ENCODE data around the gene ATPAF2. TPM values are rescaled to one million over a fixed set of nuclear protein-coding genes. Genes with fewer than 3 reads are reported as not detected.
A peak's percentile ranks its signal among the peaks of the same experiment; 100 is the strongest.

The ATPAF2 gene
- total and polyA plus RNA-seq, 2 experiments from 2014 or later = 17.9 to 33.9 TPM

DNA sequence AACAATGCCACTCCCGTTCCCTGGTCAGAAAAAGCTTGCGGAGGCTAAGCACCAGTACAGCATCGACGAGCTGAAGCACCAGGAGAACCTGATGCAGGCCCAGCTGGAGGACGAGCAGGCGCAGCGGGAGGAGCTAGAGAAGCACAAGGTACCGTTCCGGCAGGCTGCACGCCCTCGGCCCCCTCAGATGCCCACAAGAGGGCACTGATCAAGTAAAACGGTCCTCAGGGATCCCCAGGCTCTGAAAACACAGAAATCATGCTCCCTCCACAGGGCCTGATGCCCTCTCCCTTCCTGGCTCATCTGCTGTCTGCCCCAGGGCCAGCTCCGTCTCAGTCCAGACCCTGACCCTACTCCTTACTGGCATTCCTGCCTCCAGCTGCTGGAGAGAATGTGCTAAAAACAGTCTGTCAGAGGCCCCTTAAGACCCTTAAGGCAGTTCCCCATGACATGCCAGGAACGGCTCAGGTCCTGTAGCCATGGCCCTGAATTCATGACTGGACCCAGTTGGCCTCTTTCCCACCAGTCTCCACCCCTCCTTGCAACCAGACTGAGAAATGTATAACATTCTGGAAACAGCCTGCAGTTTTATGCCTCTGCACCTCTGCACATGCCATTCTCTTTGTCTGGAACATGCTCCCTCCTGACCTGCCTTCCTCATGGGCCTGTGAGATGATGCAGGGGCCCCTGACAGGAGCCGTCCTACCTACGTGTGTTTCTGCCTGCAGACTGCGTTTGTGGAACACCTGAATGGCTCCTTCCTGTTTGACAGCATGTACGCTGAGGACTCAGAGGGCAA lies 44.5 kb downstream of the ATPAF2 start:
- no peaks in the 10 kb centered on the region for H3K27me3 ChIP-seq
- H3K9me2 ChIP-seq (replicated peaks; ENCODE audit: insufficient read depth) = no peaks in the 10 kb centered on the region
- TF ChIP-seq, protein P1, sequence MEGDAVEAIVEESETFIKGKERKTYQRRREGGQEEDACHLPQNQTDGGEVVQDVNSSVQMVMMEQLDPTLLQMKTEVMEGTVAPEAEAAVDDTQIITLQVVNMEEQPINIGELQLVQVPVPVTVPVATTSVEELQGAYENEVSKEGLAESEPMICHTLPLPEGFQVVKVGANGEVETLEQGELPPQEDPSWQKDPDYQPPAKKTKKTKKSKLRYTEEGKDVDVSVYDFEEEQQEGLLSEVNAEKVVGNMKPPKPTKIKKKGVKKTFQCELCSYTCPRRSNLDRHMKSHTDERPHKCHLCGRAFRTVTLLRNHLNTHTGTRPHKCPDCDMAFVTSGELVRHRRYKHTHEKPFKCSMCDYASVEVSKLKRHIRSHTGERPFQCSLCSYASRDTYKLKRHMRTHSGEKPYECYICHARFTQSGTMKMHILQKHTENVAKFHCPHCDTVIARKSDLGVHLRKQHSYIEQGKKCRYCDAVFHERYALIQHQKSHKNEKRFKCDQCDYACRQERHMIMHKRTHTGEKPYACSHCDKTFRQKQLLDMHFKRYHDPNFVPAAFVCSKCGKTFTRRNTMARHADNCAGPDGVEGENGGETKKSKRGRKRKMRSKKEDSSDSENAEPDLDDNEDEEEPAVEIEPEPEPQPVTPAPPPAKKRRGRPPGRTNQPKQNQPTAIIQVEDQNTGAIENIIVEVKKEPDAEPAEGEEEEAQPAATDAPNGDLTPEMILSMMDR (IDR thresholded peaks at IDR 0.05; ENCODE audit: poor library complexity) = peak; percentile 29
- TF ChIP-seq EZH2phosphoT487 (IDR thresholded peaks at IDR 0.05; ENCODE audit: low read depth, severe bottlenecking, unreplicated experiment) = no peak
- no peak overlapping the region for H3K4me2 ChIP-seq
- no peak overlapping the region for H2AFZ ChIP-seq
- H4K20me1 ChIP-seq (ENCODE audit: insufficient read depth, poor library complexity, severe bottlenecking) = no peaks in the 10 kb centered on the region
- no peaks in the 10 kb centered on the region for H3K9me3 ChIP-seq (ENCODE audit: low read depth)
- peak; percentile 46 for DNase-seq (ENCODE audit: low spot score)
- H3K79me2 ChIP-seq = no peaks in the 10 kb centered on the region
- H3K4me1 ChIP-seq (ENCODE audit: insufficient read depth) = no peaks in the 10 kb centered on the region
- 53% methylated on average over 18 of the region's 18 CpGs for WGBS (ENCODE audit: low lambda C conversion rate, missing lambda C conversion rate)
- H3K4me3 ChIP-seq = no peak overlapping the region
- H3K27ac ChIP-seq = peak overlapping the region; percentile 67
- H3K36me3 ChIP-seq (replicated peaks; ENCODE audit: insufficient read depth, low read depth) = no peaks in the 10 kb centered on the region

DNA sequence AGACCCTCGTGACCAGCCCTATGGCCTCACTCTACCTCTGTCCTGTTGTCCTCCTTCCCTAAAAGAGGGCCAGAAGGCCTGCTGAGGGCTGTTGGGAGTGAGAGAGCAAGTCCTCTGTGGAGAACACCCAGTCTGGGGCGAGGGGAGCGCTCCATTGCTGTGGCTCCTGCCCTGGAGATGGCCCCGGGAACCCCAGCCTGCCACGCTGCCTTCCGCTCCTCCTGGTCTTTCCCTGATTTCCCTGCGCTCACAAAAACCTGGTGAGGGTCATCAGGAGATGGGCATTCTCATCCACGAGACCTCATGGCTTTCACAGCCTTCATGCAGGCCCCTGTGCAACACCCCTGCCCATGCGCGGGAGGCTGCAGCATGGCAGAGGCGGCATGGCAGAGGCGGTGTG lies 45.1 kb downstream of the ATPAF2 start:
- Histone ChIP-seq H3K79me2 (no peaks in the 10 kb centered on the region), H3K4me2 (no peak overlapping the region), H3K27me3 (no peaks in the 10 kb centered on the region), H3K27ac (no peak overlapping the region), H3K4me3 (no peak overlapping the region), H3K4me1 (ENCODE audit: insufficient read depth) (no peaks in the 10 kb centered on the region), H3K9me3 (ENCODE audit: low read depth) (no peaks in the 10 kb centered on the region), H2AFZ (no peak overlapping the region), H3K9me2 (replicated peaks; ENCODE audit: insufficient read depth) (no peaks in the 10 kb centered on the region), H4K20me1 (ENCODE audit: insufficient read depth, poor library complexity, severe bottlenecking) (no peaks in the 10 kb centered on the region), H3K36me3 (replicated peaks; ENCODE audit: insufficient read depth, low read depth) (no peaks in the 10 kb centered on the region)
- WGBS (ENCODE audit: low lambda C conversion rate, missing lambda C conversion rate) = 98% methylated on average over 12 of the region's 12 CpGs
- TF ChIP-seq EZH2phosphoT487 (IDR thresholded peaks at IDR 0.05; ENCODE audit: low read depth, severe bottlenecking, unreplicated experiment) (no peak), EZH2 (IDR thresholded peaks at IDR 0.05; ENCODE audit: borderline replicate concordance) (no peak)
- TF ChIP-seq, protein P1 (IDR thresholded peaks at IDR 0.05; ENCODE audit: poor library complexity) = no peak
- no peak for DNase-seq (ENCODE audit: low spot score)

DNA sequence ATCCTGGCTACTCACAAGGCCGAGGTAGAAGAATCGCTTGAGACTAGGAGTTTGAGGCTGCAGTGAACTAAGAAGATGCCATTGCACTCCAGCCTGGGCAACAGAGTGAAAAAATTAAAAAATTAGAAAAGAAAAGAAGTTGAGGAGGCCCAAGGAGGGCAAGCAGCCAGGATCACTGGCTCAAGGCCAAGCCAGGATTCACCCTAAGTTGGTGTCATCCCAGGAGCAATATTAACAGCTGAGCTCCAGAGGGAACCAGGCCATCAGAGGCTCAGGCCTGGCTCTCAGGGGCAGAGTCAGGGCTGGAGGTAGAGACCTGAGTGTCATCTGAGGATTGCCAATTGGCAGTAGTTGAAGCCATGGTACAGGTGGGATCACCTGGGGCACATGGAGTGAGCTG lies 45.6 kb downstream of the ATPAF2 start:
- Histone ChIP-seq H3K27ac (no peak overlapping the region), H4K20me1 (ENCODE audit: insufficient read depth, poor library complexity, severe bottlenecking) (no peaks in the 10 kb centered on the region), H3K36me3 (replicated peaks; ENCODE audit: insufficient read depth, low read depth) (no peaks in the 10 kb centered on the region), H3K79me2 (no peaks in the 10 kb centered on the region), H3K9me3 (ENCODE audit: low read depth) (no peaks in the 10 kb centered on the region), H3K4me1 (ENCODE audit: insufficient read depth) (no peaks in the 10 kb centered on the region), H3K27me3 (no peaks in the 10 kb centered on the region), H3K4me2 (no peak overlapping the region), H3K9me2 (replicated peaks; ENCODE audit: insufficient read depth) (no peaks in the 10 kb centered on the region), H3K4me3 (no peak overlapping the region), H2AFZ (no peak overlapping the region)
- DNase-seq (ENCODE audit: low spot score) = no peak
- TF ChIP-seq EZH2 (IDR thresholded peaks at IDR 0.05; ENCODE audit: borderline replicate concordance) (no peak), EZH2phosphoT487 (IDR thresholded peaks at IDR 0.05; ENCODE audit: low read depth, severe bottlenecking, unreplicated experiment) (no peak)
- TF ChIP-seq, protein P1 (IDR thresholded peaks at IDR 0.05; ENCODE audit: poor library complexity) = no peak
- WGBS (ENCODE audit: low lambda C conversion rate, missing lambda C conversion rate) = 96% methylated on average over 2 of the region's 2 CpGs
